ENCODE measurements around the gene CIAO1. TPM values are rescaled to one million over a fixed set of nuclear protein-coding genes. Genes with fewer than 3 reads are reported as not detected.
A peak's percentile ranks its signal among the peaks of the same experiment; 100 is the strongest.

CIAO1 gene
- total RNA-seq, 4 donors from 2014 or later, result 73.5 to 102 (median 95.6) TPM

GRCh38 chr2:96247896-96248295 is 18.1 kb upstream of the CIAO1 start:
- in situ Hi-C loops (cut with MboI; ENCODE audit: low sequenced_read_pairs in 4 of 4), result no loop called here
- no peak for DNase-seq
- H3K4me1 ChIP-seq, result peaks cover 59 to 76% of the 10 kb centered on the region in 2 donors
- H3K36me3 ChIP-seq, result peaks cover 0 to under 1% of the 10 kb centered on the region in 2 donors
- H3K27me3 ChIP-seq, result no peaks in the 10 kb centered on the region
- H3K27ac ChIP-seq, result peak overlapping the region in 2 of 4 donors; percentile 64 to 70
- H3K9me3 ChIP-seq, result no peaks in the 10 kb centered on the region
- H3K4me3 ChIP-seq, result no peak overlapping the region
- ATAC-seq, result no peak
- intact Hi-C loops (cut with DNase I; ENCODE audit: low total_unique reads), result loop anchor here (5.0 kb wide), 1 partner anchor 256 kb away; the partner anchor contains the start of gene ANKRD36C
- TF ChIP-seq CTCF (IDR thresholded peaks at IDR 0.05 in 4 of 5, conservative IDR thresholded peaks at IDR 0.05 in 1 of 5) (no peak), POLR2A (IDR thresholded peaks at IDR 0.05) (no peak)

GRCh38 chr2:96248624-96249023 is 17.4 kb upstream of the CIAO1 start:
- TF ChIP-seq CTCF (IDR thresholded peaks at IDR 0.05 in 4 of 5, conservative IDR thresholded peaks at IDR 0.05 in 1 of 5) (no peak), POLR2A (IDR thresholded peaks at IDR 0.05) (no peak)
- Histone ChIP-seq H3K36me3 (peaks cover 0 to 8% of the 10 kb centered on the region in 2 donors), H3K4me1 (peaks cover 61 to 78% of the 10 kb centered on the region in 2 donors), H3K9me3 (no peaks in the 10 kb centered on the region), H3K27ac (no peak overlapping the region), H3K27me3 (no peaks in the 10 kb centered on the region), H3K4me3 (no peak overlapping the region)
- ATAC-seq (no peak), DNase-seq (no peak)
- intact Hi-C loops (cut with DNase I; ENCODE audit: low total_unique reads) (loop anchor here (5.0 kb wide), 1 partner anchor 256 kb away; the partner anchor contains the start of gene ANKRD36C), in situ Hi-C loops (cut with MboI; ENCODE audit: low sequenced_read_pairs in 4 of 4) (no loop called here)

- Histone ChIP-seq H3K4me1 (peaks cover 71 to 82% of the 10 kb centered on the region in 2 donors), H3K27ac (peak overlapping the region; percentile 94 to 99 (median 96)), H3K27me3 (no peaks in the 10 kb centered on the region), H3K36me3 (peaks cover 0 to 18% of the 10 kb centered on the region in 2 donors), H3K4me3 (no peak overlapping the region), H3K9me3 (no peaks in the 10 kb centered on the region)
- ATAC-seq (no peak), DNase-seq (peak in 1 of 2 donors; percentile 31)
- in situ Hi-C loops (cut with MboI; ENCODE audit: low sequenced_read_pairs in 4 of 4), result loop anchor here in 2 of 4 donors (10.0 to 25.0 kb wide), 3 partner anchors 45 to 237 kb away; partner anchors contain the start of genes ASTL (in 1 of the 2), DUSP2 (in 1 of the 2) and STARD7 (in 1 of the 2)
- TF ChIP-seq CTCF (IDR thresholded peaks at IDR 0.05 in 4 of 5, conservative IDR thresholded peaks at IDR 0.05 in 1 of 5) (no peak), POLR2A (IDR thresholded peaks at IDR 0.05) (no peak)
- intact Hi-C loops (cut with DNase I; ENCODE audit: low total_unique reads), result loop anchor here (5.0 to 10.0 kb wide), 2 partner anchors 257 to 385 kb away; partner anchors contain the start of genes ANKRD36C and KANSL3
Observed at GRCh38 chr2:96249654-96250053, 16.4 kb upstream of the CIAO1 start.

- peak in 1 of 2 donors; percentile 13 for DNase-seq
- Histone ChIP-seq H3K27ac (peak overlapping the region; percentile 94 to 99 (median 96)), H3K27me3 (no peaks in the 10 kb centered on the region), H3K36me3 (peaks cover 0 to 22% of the 10 kb centered on the region in 2 donors), H3K4me3 (no peak overlapping the region), H3K9me3 (no peaks in the 10 kb centered on the region), H3K4me1 (peaks cover 76 to 86% of the 10 kb centered on the region in 2 donors)
- in situ Hi-C loops (cut with MboI; ENCODE audit: low sequenced_read_pairs in 4 of 4) (loop anchor here in 2 of 4 donors (10.0 to 25.0 kb wide), 3 partner anchors 45 to 238 kb away; partner anchors contain the start of genes ASTL (in 1 of the 2), DUSP2 (in 1 of the 2) and STARD7 (in 1 of the 2)), intact Hi-C loops (cut with DNase I; ENCODE audit: low total_unique reads) (loop anchor here (10.0 kb wide), 1 partner anchor 385 kb away; the partner anchor contains the start of gene KANSL3)
- ATAC-seq, result no peak
- TF ChIP-seq CTCF (IDR thresholded peaks at IDR 0.05 in 4 of 5, conservative IDR thresholded peaks at IDR 0.05 in 1 of 5) (no peak), POLR2A (IDR thresholded peaks at IDR 0.05) (no peak)
Observed at GRCh38 chr2:96250188-96250587, 15.8 kb upstream of the CIAO1 start.
